Measurements from ENCODE around the gene CNNM1.

Gene CNNM1

DNA sequence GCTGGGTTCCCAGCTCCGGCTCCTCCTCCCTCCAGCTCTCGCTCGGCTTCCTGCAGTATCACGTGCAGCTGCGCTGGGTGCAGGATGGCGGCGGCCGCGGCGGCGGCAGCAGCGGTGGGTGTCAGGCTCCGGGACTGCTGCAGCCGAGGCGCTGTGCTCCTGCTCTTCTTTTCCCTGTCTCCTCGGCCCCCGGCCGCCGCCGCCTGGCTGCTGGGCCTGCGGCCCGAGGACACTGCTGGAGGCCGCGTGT lies at the start of gene CNNM1:
Gene CNNM1 (plus strand): TSS at position 53 of the 250 bp plus-strand sequence. CDS start 32 bp downstream, at position 85.
- no peak for DNase-seq

DNA sequence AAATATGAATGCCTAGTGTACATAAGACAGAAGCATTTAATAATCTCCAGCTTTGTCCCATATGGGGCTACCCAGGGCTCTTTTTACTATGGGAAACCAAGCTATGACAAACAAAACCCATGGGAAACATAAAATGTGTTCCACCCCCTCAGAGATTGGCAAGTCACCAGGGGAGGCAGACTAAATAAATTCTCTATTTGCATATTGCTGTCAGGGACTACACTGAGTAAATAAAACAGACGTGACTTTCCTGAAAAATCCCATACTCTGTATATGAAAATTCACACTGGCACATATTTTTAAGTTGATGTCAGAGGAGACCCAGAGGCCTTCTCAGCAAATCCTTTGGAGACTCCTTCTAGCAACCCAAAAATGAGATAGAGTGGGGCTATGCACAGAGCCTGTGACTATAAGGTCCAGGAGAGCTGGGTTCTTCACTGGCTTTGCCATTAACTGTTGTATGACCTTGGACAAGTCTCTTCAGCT lies 49.5 kb upstream of the CNNM1 start:
- no peak for DNase-seq

DNA sequence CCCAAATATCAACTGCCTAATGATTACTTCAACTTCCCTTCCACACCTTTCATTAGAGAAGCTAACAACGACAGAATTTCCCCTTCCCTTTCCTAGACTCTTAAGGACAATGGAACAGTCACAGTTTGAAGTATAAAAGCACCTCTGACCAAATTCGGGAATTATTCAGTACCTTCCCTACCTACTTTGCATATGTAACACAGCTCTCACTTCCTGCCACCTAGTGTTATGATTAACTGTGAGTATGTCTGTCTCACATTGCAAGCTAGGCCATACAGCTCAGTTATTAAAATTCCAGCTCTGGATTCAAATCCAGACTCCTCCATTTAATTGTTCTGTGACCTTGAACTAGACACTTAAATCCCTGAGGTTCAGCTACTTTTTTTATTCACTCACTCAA lies 48.7 kb upstream of the CNNM1 start:
- no peak for DNase-seq

DNA sequence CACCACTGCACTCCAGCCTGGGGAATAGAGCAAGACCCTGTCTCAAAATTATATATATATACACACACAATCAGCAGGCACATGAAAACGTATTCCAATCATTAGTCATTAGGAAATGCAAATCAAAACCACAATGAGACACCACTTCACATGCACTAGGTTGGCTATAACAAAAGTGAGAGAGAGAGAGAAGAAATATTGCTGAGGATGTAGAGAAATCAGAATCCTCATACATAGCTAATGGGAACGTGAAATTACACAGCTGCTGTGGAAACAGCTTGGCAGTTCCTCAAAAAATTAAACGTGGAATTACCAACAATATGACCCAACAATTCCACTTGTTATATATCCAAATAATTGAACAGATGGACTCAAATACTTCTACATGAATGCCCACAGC lies 43.3 kb upstream of the CNNM1 start:
- no peak for DNase-seq

DNA sequence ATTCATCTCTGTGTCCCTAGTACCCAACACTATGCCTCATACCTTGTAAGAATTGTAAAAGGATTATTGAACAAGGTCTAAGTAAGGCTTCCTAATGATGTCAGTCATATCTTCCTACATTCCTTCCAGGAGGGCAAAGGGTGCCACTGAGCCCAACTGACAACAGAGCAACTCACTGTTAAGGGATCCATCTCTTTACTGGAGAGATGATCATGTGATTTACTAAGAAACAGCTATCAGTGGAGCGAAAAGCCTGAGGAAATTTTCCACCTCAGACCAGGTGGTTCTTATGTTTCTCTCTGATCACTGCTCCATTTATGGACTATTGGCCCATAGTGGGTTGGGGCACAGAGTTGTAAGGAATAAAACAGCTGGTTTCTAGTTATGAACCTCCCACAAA lies 38.9 kb upstream of the CNNM1 start:
- no peak for DNase-seq

DNA sequence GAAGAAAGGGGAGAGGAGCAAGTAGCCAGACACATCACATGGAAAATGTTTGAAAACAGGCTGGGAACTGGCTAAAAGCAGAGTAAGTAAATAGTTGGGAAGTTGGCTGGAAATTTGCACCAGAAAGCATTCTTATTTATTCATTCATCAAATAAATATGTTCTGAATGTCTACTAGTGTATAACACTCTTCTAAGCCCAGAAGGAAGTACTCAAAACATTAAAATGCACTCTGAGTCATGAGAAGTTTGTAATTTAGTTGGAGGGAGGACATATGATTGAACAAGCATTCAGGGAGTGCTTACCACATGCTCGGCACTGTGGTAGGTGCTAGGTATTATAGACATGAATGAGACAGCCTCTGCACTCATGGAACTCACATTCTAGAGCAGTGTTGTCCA lies 37.0 kb upstream of the CNNM1 start:
- no peak for DNase-seq

DNA sequence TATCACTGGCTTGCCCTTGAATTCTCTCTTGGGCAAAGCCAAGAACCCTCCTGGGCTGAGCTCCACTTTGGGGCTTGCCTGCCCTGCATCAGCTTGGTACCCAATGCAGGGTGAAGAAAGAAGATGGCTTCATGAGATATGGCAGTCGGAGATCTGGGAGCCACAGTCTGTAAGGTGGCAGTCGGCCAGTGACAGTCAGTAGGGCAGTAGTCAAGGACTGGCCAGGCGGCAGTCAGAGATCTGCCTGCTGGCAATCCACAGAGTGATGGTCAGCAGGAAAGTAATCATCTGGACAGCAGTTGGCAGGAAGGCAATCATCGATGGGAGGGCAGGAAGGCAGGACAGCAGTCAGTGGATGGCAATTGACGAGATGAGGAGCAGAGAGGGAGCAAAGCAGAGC lies 32.6 kb upstream of the CNNM1 start:
- no peak for DNase-seq

DNA sequence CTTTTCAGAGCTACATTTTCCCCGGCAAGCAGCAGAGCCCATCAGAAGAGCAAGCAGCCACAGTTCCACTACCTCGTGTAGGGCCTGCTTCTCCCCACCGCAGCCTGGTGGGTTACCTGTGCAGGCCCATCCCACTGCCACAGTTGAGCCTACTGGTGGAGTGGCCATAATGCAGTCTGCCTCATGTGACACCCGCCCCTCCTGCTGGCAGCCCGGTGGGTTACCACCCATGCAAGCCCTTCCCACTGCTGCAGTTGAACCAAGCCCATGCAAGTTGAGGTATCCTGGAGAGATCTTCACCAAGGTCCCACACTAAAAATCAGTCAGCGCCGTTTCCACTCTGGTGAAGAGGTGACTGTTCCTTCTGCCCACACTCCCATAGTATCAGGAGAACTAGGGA lies 32.1 kb upstream of the CNNM1 start:
- DNase-seq = no peak

DNA sequence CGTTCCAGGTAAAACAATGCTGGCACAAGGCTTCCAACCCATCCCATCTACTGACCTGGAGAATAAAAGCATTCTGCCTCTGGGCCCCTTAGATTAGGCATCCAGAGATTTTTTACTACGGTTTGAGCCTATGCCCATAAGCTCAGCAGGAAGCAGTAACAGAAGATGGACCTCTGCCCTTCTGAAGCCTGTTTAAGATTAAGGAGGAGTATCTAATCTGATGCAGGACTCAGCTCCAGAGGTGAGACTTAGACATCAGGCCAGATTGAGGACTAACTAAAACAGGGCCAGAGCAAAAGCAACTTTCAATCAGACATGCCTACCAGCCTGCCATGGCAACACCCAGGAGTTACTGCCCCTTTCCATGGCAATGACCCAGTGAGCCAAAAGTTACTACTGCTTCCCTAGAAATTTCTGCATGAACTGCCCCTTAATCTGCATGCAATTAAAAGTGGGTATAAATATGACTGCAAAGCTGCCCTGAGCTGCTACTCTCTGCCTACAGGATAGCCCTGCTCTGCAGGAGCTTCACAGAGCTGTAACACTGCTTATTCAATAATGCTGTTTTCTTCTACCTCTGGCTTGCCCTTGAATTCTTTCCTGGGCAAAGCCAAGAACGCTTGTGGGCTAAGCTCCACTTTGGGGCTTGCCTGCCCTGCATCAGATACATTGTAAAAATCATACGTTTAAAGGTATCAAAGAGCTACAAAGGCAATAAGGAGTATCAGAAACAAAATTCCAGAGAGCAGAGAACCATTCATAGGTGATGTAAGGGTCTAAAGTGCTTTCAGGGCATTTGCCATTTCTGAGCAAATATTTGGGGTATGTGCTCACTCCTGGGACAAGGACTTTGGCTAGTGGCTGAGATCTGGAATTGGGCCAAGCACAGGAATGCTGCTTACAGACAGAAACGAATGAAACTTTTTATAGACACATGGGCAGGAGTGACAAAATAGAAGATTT lies 25.0 kb upstream of the CNNM1 start:
- no peak for DNase-seq

DNA sequence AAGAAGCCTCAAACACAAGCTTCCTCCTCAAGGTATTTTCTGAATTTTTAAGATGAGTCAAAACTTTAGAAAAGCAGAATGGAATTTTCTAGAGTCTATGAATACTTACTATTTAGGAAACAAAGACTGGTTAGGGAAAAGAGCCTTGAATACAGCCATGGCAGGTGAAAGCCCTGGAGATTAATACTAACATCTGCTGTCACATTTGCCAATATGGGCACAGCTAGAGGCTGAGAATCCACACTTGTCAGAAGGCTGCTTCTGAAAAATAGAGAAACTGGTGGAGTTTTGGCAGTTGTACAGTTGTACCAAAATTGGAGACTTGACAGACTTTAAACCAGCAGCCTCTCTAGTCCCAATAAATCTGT lies 24.3 kb upstream of the CNNM1 start:
- no peak for DNase-seq

DNA sequence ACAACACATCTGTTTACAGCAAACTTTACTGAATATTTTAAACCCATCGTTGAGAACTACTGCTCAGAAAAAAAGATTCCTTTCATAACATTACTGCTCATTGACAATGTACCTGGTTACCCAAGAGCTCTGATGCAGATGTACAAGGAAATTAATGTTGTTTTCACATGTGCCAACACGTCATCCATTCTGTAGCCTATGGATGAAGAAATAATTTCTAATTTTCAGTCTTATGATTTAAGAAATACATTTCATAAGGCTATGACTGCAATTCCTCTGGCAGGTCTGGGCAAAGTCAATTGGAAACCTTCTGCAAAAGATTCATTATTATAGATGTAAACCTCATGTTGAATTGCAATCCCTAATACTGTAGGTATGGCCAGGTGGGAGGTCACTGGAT lies 16.7 kb upstream of the CNNM1 start:
- DNase-seq = no peak

DNA sequence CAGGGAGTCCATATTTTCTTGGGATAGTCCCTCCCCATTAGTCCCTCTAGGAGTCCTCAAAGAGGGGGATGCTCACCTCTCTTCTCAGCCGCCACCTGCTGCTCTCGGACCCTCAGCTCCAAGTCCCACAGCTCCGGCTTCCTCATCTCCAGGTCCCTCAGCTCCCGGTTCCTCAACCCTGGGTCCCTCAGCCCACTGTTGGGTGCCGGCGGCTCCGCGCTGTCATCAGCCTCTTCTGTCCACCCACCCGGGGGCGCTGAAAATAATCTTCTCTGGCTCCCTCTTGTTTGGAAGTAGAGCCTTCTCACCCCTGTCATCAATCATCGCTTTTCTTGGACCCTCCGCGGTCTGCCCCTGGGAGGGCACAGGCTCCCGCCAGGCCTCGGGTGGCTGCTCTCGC lies 13.3 kb upstream of the CNNM1 start:
- DNase-seq = no peak

DNA sequence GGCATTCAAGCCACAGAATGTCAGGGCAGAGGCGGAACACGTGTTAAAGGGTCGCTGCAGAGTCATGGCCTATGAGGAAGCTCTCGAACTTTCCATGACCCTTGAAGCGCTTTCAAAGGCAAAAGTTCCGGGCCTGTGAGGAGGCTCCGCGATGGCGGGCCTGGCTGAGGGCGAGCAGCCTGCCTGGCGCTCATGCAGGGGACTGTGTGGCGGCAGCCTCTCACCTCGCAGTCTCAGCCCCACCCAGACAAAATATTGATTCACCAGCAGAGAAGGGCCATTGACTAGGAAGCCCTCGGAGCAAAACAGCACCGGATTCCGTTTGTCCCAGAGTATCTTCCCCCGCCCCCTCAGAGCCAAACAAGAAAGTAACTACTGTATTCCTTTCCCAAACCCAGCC lies 12.8 kb upstream of the CNNM1 start:
- DNase-seq = no peak

DNA sequence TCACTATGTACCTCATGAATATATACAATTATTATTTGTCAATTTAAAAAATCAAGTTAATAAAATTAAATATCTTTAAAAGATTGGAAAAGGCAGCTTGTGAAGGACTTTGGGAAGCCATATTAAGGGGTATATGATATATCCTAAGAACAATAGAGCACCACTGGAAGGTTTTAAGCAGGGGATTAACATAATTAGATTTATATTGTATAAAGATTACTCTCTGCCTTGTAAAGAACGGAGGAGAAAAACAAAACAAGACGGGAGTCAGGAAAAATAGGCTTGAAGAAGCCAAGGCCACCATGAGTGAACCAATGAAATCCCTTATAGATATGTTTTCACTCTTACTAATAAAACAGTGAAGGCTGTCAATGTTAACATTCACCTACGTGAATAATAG lies 11.1 kb upstream of the CNNM1 start:
- DNase-seq = no peak

DNA sequence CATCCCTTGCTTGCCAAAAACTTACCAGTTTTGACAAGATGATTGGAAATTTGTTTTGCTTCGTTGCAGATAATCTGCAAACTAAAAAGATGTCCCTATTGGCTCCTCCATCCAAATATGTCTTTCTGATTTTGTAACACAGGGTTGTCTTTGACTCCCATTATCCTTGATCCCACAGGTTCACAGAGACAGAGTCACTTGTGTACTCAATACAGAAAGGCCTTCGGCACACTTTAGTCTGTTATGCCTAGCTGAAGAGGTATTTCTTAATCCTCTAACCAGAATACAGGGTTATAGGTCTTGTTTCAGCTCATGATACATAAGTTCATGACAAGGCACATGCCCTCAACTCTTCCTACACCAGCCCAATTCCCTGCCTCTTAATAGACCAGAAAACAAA lies 10.7 kb upstream of the CNNM1 start:
- DNase-seq = no peak

DNA sequence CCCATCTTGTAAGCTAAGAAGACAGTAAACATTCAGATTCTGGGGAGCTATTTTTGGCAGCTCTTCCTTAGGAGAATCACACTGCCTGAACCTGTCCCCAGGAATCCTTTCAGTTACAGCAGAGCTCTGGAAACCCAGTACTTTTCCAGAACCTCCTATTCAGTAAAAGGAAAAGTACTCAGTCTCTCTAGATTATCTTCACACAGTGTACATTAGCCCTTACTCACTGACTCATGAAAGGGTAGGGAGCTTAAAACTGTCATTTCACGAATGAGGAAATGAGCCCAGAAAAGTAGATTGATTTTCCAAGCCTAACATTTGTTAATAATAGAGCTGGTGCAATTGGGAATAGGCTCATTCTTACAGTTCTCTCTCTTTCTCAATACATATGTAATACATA lies 3.9 kb upstream of the CNNM1 start:
- DNase-seq = no peak

DNA sequence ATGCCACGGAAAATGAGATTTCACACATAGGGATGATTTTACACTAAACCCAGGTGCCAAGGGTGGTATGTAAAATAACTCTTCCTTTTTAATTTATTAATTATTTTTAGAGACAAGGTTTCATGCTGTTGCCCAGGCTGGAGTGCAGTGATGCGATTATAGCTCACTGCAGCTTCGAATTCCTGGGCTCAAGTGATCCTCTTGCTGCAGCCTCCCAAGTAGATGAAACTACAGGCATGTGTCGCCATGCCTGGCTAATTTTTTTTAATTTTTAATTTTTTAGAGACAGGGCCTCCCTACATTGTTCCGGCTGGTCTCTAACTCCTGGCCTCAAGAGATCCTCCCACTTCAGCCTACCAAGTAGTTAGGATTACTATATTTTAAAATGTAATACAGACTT lies 2.3 kb upstream of the CNNM1 start:
- DNase-seq = no peak

DNA sequence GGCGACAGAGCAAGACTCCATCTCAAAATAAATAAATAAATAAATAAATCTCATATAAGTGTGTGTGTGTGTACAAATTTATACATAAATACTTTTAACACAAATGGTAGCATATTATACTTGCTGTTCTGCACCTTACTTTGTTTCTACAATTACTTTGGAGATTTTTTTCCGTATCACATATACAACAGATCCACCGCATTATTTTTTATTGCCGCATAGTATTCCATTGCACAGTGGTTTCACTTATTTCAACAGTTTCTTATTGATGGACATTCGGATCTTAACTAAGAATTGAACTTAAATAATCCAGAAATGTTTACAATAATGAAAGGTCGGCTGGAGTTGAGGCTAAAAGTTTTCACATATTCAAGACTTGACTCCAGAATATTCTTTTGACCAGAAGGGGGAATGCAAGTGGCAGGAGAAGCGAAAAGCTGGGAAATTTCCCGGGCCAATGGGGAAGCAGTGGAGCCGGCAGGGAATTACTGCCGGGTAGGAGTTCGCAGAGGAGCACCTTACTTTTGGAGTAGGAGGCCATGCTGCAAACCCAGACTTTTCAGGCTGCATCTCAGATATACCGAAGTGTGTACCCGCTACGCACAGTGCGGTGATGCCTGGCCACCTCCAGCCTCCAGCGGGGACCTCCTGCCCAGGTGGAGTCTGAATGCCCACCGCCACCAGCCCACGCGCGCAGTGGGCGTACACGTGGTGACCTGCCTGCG lies 415 bp upstream of the CNNM1 start:
- DNase-seq = no peak

DNA sequence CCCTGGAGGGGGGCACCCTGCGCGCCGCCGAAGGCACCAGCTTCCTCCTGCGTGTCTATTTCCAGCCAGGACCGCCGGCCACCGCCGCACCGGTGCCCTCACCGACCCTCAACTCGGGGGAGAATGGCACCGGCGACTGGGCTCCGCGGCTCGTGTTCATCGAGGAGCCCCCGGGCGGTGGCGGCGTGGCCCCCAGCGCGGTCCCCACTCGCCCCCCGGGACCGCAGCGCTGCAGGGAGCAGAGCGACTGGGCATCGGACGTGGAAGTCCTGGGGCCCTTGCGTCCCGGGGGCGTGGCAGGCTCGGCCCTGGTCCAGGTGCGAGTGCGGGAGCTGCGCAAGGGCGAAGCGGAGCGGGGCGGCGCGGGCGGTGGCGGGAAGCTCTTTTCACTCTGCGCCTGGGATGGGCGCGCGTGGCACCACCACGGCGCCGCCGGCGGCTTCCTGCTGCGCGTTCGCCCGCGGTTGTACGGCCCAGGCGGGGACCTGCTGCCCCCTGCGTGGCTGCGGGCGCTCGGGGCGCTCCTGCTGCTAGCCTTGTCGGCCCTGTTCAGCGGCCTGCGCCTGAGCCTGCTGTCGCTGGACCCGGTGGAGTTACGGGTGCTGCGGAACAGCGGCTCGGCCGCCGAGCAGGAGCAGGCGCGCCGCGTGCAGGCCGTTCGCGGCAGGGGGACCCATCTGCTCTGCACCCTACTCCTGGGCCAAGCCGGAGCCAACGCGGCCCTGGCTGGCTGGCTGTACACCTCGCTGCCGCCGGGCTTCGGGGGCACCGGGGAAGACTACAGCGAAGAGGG lies 594 bp downstream of the CNNM1 start:
- DNase-seq = no peak

DNA sequence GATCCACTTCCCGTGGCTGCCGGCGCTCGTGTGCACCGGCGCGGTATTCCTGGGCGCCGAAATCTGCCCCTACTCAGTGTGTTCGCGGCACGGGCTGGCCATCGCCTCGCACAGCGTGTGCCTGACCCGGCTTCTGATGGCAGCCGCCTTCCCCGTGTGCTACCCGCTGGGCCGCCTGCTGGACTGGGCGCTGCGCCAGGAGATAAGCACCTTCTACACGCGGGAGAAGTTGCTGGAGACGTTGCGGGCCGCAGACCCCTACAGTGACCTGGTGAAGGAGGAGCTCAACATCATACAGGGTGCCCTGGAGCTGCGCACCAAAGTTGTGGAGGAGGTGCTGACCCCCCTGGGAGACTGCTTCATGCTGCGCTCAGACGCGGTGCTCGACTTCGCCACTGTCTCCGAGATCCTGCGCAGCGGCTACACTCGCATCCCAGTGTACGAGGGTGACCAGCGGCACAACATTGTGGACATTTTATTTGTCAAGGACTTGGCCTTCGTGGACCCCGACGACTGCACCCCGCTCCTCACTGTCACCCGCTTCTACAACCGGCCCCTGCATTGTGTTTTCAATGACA lies 1.3 kb downstream of the CNNM1 start:
- no peak for DNase-seq

DNA sequence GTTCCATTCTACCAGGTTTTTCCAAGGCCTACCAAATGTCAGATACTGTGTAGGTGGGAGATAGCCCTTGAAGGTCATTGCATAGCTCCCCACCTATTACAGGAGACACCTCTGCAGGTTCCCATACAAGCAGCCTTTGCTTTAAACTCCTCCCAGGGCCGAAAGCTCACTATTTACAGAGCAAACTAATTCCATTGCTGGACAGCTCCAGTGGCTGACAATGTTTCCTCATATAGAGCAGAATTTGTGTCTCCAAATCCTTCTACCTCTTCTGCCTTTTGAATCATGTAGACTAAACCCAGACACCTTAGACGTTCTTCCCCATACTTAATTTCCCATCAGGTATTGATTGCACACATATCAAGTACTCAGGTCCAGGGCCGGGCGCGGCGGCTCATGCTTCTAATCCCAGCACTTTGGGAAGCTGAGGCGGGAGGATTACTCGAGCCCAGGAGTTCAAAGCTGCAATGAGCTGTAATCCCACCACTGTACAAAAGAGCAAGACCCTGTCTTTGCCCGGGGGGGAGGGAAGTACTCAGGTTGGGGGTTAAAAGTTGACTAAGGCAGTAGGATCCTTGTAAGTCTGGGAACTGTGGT lies 2.1 kb downstream of the CNNM1 start:
- no peak for DNase-seq

DNA sequence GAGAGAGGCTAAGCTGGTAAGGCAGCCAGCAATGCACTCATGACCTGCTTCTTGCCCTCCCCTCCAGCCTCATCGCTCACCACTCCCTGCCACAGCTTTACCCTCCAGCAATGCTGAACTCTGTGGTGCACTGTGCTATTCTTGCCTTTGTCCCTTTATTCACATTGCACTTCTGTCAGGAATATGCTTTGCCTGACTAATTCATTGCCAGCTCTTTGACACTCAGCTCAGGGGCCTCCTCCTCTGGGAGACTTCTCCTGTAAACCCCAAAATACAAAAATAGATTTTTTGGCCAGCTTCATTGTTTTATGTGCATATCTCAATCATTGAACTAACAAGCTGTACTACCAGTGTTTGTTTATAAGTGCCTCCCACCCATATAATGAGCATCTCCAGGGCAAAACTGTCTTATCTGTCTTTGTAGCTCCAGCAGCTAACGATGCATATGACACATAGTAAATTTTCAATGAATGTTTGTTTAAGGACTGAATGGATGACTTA lies 8.2 kb downstream of the CNNM1 start:
- no peak for DNase-seq

DNA sequence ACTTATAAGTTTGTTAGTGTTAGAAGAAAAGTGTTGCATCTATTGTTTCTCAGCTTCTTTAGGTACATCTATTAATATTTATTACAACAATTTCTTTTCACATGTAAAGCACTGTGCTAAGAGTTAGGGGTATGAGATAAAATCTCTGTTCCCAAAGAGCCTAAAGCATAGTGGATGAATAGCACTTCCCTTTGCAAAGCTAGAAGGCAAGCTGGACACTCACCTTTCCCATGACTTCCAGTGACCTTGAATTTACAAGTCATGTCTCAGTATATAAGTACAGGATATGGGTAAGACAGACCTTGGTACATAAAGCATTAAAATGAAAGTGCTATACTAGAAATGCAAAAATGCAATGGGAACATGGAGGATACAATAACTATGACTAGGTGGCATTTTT lies 8.7 kb downstream of the CNNM1 start:
- no peak for DNase-seq
